AG10803 (cell line): ENCODE results near the gene HDHD5.

Experiments
- DNase-seq: peaks from one replicate; pipeline ENCODE4 v3.0.0; 2010; ENCODE audit warnings: low read depth
- H3K4me3 ChIP-seq: 2 replicates; pipeline ENCODE4 v1.5.1; 2011; ENCODE audit warnings: mild to moderate bottlenecking, low read length, control low read depth
- TF ChIP-seq, protein P1 (sequence below): conservative IDR thresholded peaks from 2 replicates; pipeline ENCODE4 v1.5.1; 2011; ENCODE audit warnings: mild to moderate bottlenecking, low read length, control low read depth, inconsistent platforms

The HDHD5 gene

DNA sequence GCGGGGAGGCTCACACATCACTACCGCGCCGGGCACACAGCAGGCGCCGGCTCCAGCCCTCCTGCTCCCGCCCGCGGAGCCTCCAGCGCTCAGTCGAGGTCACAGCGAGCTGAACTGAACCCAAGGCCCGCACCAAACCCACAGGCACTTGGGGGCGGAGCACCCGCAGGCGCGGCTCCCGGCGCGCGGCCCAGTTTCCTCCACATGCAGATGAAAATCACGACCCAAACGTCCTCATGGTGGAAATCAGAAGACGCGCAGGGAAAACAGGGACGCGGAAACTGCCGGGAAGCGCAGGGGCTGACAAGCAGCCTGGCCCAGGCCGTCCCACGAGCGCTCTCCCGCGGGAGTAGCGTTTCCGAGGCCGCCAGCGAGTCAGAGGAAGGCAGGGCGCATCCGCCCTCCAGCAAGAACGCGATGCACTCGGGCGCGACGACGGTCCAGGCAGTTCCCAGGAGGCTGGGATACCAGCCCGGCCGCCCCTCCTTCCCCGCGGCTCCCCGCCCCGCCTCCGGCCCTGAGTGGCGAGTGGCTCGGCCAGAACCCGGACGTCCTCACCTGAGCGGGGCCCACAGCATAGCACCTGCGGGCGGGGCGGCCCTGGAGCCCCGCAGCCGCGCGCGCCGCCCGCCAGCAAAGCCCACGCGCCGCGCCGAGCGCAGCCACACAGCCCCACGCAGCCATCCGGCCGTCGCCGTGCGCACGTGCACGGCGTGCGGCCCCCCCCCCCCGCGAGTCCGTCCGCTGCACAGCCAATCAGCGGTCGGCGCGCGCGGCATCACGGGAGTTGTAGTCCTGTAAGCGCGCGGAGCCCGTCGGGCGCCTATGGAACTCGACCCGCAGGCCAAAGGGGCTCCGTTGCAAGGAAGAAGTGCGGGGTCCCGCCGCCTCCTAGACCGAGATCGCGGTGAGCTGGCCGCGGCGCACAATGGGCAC, at the start of gene HDHD5:
HDHD5 (minus strand) TSS at position 710 of the 936 bp plus-strand sequence; CDS start at position 684, 26 bp downstream.
- H3K4me3 ChIP-seq: peak within 1 kb of the TSS; percentile 79
- DNase-seq: peak; percentile 86
- TF ChIP-seq, protein P1, sequence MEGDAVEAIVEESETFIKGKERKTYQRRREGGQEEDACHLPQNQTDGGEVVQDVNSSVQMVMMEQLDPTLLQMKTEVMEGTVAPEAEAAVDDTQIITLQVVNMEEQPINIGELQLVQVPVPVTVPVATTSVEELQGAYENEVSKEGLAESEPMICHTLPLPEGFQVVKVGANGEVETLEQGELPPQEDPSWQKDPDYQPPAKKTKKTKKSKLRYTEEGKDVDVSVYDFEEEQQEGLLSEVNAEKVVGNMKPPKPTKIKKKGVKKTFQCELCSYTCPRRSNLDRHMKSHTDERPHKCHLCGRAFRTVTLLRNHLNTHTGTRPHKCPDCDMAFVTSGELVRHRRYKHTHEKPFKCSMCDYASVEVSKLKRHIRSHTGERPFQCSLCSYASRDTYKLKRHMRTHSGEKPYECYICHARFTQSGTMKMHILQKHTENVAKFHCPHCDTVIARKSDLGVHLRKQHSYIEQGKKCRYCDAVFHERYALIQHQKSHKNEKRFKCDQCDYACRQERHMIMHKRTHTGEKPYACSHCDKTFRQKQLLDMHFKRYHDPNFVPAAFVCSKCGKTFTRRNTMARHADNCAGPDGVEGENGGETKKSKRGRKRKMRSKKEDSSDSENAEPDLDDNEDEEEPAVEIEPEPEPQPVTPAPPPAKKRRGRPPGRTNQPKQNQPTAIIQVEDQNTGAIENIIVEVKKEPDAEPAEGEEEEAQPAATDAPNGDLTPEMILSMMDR: no peak; the same call in 1 of the 2 replicates

DNA sequence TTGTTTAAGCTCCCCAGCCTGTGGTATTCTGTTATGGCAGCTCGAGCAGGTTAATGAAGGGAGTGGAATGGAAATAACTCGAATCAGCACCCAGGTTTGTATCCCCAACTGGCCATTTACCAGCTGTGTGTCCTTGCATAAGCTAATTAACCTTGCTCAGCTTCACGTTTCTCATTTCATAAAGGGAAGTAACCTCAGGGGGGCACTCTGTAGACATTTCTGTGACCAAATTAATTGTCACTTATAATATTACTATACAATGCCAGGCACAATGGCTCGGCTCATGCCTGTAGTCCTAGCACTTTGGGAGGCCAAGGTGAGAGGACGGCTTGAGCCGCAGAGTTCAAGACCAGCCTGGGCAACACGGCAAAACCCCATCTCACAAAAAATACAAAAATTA, 46.4 kb upstream of the HDHD5 start:
- TF ChIP-seq, protein P1: no peak
- H3K4me3 ChIP-seq: no peak overlapping the region
- DNase-seq: no peak

DNA sequence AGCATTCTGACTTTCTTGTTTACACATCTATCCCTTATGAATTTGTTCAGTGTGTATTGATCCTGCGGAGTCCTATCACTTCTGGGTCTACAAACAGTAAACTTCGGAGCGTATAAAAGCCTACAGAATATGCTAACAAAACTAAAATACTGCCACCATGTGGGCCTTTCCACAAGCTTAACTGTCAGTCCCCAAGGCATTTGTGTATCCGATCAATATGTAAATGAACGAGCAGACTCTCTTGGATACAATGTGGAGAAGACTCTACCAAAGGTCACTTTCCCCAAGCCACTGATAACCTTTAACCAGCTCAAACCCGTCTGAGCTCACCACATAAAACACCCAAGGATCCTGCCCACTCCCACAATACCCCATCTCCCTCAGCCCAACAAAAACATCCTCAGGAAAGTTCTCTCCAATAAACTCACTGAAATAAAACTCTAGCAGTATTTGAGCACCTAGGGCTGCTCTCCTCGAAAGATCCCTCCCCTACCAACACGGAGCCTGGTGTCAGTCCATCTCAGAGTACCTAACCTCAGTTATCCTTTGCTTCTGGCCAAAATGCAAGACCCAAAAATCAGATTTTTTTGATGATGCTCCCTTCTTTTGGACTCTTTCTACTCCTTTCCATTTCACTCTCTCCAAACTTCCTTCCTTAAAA, 42.3 kb upstream of the HDHD5 start:
- DNase-seq: peak; percentile 29
- TF ChIP-seq, protein P1: peak; percentile 37; the same call in 1 of the 2 replicates
- no peak overlapping the region for H3K4me3 ChIP-seq

DNA sequence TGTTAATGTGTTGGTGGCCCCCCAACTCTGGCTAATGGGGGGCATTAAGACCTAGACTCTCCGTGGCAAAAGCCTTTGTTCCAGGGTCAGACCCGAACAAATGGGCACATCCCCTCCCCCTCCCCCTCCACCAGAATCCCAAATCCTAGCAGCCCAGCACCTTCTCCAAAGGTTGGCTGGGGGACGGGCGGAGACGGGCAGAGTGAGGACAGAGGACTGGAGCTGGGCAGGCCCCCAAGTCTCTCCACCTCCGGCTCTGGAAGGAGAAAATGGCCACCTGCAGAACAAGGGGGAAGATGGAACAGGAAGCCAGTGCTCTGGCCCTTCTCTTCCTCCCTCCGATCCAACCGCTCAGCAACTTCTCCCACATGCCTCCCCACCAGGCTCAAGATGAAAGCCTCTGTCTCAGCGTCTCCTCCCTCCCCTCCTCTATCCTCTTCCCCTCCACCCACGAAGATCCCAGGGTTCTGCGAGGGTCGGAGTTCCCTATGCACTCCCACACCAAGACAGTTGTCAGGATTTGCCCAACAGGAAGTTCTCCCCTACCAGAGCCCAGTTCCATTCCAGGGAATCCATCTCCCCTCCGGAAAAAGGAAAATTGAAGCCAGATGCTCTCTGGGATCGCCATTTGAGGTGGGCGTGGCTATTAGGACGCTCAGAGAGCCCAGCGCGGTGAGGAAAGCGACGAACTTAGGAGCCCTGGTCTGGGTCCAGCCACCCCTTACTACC, 40.1 kb upstream of the HDHD5 start:
- TF ChIP-seq, protein P1: no peak
- peak overlapping the region; percentile 49 for H3K4me3 ChIP-seq
- peak; percentile 80 for DNase-seq

- peak overlapping the region; percentile 49 for H3K4me3 ChIP-seq
- TF ChIP-seq, protein P1: no peak
- no peak for DNase-seq
These were observed 39.3 kb upstream of the HDHD5 start for GRCh38 chr22:17198170-17199002.

GRCh38 chr22:17194213-17194612, 35.1 kb upstream of the HDHD5 start:
- H3K4me3 ChIP-seq: no peak overlapping the region
- DNase-seq: no peak
- TF ChIP-seq, protein P1: no peak
